Activated CD8-positive, alpha-beta memory T cell treated with anti-CD3 and anti-CD28 coated beads, Interleukin-2, amount 50 U/mL, for 1 hour (primary cell): Measurements from ENCODE around the gene YIPF5.

Source experiments
- DNase-seq: peaks from one replicate; pipeline ENCODE4 v3.0.0-alpha.2; 2020; ENCODE audit errors: extremely low read depth

YIPF5 gene

DNA sequence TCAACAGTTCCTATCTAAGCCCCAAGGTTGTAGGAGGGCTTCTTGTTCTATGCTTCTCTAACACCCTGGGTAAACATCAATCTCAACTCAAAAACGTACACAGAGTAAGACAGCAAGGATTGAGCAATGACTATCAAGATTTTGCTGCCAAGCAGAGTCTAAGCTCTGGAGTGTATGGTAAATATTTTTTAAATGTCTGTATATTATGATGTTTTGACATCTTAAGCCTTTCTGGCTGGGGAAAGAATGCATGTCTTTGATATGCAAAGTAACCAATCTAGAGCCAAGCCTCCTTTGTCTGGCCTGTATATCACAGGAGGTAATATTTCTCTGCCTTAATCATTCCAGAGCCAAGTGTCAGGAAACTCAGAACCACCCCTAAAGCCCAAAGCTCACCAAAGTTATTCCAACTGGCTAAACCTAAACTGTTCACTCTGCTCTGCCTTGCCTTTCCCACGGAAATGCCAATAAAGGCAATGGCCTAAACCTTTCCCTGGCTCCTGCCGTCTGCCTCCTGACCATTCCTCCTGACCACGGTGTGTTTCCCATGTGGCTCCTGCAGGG, 45.2 kb downstream of the YIPF5 start:
- no peak for DNase-seq

- no peak for DNase-seq
Observed at GRCh38 chr5:144122641-144123040, 47.8 kb downstream of the YIPF5 start.

- no peak for DNase-seq
Observed at GRCh38 chr5:144122081-144122480, 48.4 kb downstream of the YIPF5 start.

DNA sequence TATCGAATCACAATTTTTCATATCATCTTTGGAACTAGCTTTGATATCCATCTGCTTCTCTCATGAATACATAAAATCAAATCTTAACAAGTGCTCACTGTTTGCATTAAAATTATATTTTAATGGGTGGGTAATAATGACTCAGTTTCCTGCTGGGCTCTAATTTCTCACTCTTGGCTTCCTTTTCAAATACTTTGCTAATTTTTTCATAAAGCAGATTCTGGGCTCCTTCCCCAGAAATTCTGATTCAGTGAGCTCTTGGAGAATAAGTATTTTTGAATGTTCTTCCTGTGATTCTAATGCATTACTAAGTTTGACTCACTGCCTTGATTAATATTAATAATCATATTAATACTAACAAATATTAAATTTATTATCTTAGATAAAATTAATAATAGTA, 48.9 kb downstream of the YIPF5 start:
- DNase-seq = no peak

GRCh38 chr5:144120661-144121180, 49.7 kb downstream of the YIPF5 start:
- DNase-seq = no peak

DNA sequence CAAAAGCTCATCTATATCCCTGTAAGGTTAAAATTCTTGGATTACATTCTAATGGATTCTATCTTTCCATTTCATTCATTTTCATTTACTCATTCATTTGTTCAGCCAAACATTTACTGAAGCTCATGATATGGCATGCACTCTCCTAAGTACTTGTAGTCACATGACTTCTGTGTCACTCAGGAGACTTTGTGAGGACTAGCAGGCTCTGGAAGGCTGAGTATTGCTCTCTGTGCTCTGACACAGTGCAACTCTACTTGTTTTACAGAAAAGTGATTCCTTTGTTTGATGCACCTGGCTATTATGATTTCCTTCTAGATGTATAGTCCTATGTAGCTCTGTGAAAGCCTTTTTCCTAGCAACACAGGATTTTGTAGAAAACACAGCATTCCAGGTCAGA, 53.0 kb downstream of the YIPF5 start:
- no peak for DNase-seq

DNA sequence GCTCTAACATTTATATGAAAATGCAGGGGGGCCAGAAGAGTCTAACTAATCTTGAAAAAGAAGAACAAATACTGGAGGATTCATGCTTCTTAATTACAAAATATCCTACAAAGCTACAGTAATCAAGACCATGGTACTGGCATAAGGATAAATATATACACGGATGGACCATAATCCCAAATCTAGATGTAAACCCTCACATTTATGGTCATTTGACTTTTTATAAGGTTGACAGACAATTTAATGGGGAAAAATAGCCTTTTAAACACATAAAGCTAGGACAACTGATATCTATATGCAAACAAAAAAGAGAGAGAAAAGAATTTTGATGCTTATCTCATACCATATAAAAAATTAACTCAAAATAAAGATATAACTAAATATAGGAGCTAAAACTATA, 55.9 kb downstream of the YIPF5 start:
- no peak for DNase-seq
